ENCODE data around the gene TRIM17. TPM values are rescaled to one million over a fixed set of nuclear protein-coding genes. Genes with fewer than 3 reads are reported as not detected.
A peak's percentile ranks its signal among the peaks of the same experiment; 100 is the strongest.

Gene TRIM17
- total and polyA plus RNA-seq, 12 donors = 0.17 to 7.4 (median 0.96) TPM; not detected in 3

GRCh38 chr1:228411121-228411520 is 5.5 kb downstream of the TRIM17 start:
- DNase-seq = no peak
- WGBS, 4 donors = 93 to 96% (median 94%) methylated on average over 5 of the region's 5 CpGs
- Histone ChIP-seq H3K4me1 (replicated peaks in 1 of 2) (peaks cover 10 to 16% of the 10 kb centered on the region in 2 donors), H3K36me3 (replicated peaks in 1 of 2) (no peaks in the 10 kb centered on the region), H3K9me3 (replicated peaks in 1 of 3) (no peaks in the 10 kb centered on the region), H3K27me3 (peaks cover 7% of the 10 kb centered on the region), H3K27ac (no peak overlapping the region), H3K4me3 (no peak overlapping the region)
- no peak for TF ChIP-seq POLR2A (IDR thresholded peaks at IDR 0.05)
- TF ChIP-seq CTCF (IDR thresholded peaks at IDR 0.05) = no peak
- intact Hi-C loops (cut with DNase I) = no loop called here

GRCh38 chr1:228410671-228411070 is 6.0 kb downstream of the TRIM17 start:
- H3K4me3 ChIP-seq = no peak overlapping the region
- intact Hi-C loops (cut with DNase I) = no loop called here
- DNase-seq = no peak
- H3K27me3 ChIP-seq = peaks cover 3% of the 10 kb centered on the region
- no peaks in the 10 kb centered on the region for H3K9me3 ChIP-seq (replicated peaks in 1 of 3)
- peaks cover 10 to 12% of the 10 kb centered on the region in 2 donors for H3K4me1 ChIP-seq (replicated peaks in 1 of 2)
- WGBS, 4 donors = 91 to 95% (median 93%) methylated on average over 9 to 11 of the region's 11 CpGs
- H3K36me3 ChIP-seq (replicated peaks in 1 of 2) = no peaks in the 10 kb centered on the region
- H3K27ac ChIP-seq = no peak overlapping the region
- TF ChIP-seq POLR2A (IDR thresholded peaks at IDR 0.05) (no peak), CTCF (IDR thresholded peaks at IDR 0.05) (no peak)

DNA sequence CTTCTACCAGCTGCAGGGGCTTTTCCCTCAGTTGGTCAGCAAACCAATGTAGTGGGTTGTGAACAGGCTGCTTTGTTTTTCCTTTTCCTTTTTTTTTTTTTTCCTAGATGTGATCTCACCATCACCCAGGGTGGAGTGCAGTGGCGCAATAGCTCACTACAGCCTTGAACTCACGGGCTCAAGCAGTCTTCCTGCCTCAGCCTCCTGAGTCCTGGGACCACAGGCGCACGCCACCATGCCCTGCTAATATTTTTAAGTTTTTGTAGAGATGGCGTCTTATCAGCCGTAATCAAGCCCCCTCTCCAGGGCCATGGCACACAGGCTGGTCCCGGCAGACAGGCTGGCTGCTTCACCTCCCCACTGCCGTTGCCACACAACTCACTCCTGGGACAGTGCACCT is 6.6 kb downstream of the TRIM17 start:
- TF ChIP-seq CTCF (IDR thresholded peaks at IDR 0.05) (no peak), POLR2A (IDR thresholded peaks at IDR 0.05) (no peak)
- intact Hi-C loops (cut with DNase I) = no loop called here
- H3K9me3 ChIP-seq (replicated peaks in 1 of 3) = no peaks in the 10 kb centered on the region
- no peak overlapping the region for H3K4me3 ChIP-seq
- peaks cover 16 to 19% of the 10 kb centered on the region in 2 donors for H3K4me1 ChIP-seq (replicated peaks in 1 of 2)
- WGBS, 4 donors = 56 to 76% (median 69%) methylated on average over 6 to 8 of the region's 8 CpGs
- H3K27me3 ChIP-seq = no peaks in the 10 kb centered on the region
- peak; percentile 51 to 86 (median 75) for DNase-seq
- no peaks in the 10 kb centered on the region for H3K36me3 ChIP-seq (replicated peaks in 1 of 2)
- H3K27ac ChIP-seq = peak overlapping the region in 3 of 5 donors; percentile 13 to 44 (median 40)

GRCh38 chr1:228408869-228409805 is 7.5 kb downstream of the TRIM17 start:
- intact Hi-C loops (cut with DNase I) = no loop called here
- H3K4me1 ChIP-seq (replicated peaks in 1 of 2) = peaks cover 20 to 27% of the 10 kb centered on the region in 2 donors
- no peaks in the 10 kb centered on the region for H3K36me3 ChIP-seq (replicated peaks in 1 of 2)
- WGBS, 4 donors = 88 to 95% (median 92%) methylated on average over 7 to 19 of the region's 19 CpGs
- TF ChIP-seq POLR2A (IDR thresholded peaks at IDR 0.05) = no peak
- TF ChIP-seq CTCF (IDR thresholded peaks at IDR 0.05) = no peak
- H3K9me3 ChIP-seq (replicated peaks in 1 of 3) = no peaks in the 10 kb centered on the region
- H3K4me3 ChIP-seq = no peak overlapping the region
- DNase-seq = peak in 2 of 7 donors; percentile 12 to 45
- H3K27ac ChIP-seq = peak overlapping the region in 3 of 5 donors; percentile 13 to 44 (median 40)
- H3K27me3 ChIP-seq = no peaks in the 10 kb centered on the region

All from adrenal gland (tissue), 12 donors.